MM.1S (cell line): ENCODE measurements around the gene APBB2.

ENCODE experiments used
- EZH2 ChIP-seq: fragments of 300-600 bp; sonication (generic); optimal IDR thresholded peaks from 2 replicates; pipeline ENCODE3; 2017; ENCODE audit warnings: low read depth, mild to moderate bottlenecking, antibody characterized with exemption, low read length, mixed read lengths
- TF ChIP-seq, protein P1 (sequence below): fragments of 300-600 bp; sonication (generic); IDR thresholded peaks from 2 replicates; pipeline ENCODE4 v1.5.1; 2016; ENCODE audit warnings: antibody characterized with exemption, low read length, mixed read lengths

DNA sequence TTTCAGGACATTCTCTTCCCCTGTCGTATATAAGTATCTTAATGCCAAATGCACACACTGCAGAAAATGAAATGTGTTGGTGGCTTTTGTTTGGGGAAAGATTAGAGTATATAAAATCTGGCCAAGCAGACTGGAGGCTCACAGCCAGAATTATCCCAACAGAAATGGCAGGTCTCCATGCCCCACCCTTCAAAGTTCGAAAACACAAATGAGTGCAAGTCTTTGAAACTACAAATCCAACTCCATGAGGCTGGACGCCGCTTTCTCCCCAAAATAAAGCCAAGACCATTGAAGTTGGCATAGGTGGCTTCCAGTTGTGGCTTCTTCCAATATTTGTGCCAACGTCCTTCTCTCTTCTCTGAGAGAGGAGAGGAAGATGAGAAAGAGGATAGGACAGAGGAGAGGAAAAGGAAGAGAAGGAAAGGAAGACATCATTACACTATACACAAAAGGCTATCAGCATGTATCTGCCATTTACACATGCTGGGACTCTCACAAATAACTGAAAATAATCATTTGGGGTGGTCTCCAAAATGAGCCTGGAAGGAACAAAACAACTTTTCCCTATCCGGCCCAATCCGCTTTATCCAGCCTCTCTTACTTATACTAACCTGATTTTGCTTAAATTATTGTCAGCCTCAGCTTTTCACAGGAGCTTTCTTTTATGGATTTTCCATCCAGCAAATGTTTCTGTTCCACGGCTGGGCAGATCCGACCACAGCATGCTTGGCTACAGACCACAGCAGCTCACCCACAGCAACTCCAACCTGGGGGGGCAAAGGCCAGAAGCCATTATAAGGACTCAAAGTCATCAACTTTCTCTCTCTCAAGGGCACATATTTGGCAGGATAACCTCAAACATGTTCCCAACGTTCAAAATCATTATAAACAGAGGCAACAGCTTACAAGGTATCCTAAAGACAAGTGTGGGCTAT, 71.7 kb downstream of the APBB2 start:
- TF ChIP-seq, protein P1, sequence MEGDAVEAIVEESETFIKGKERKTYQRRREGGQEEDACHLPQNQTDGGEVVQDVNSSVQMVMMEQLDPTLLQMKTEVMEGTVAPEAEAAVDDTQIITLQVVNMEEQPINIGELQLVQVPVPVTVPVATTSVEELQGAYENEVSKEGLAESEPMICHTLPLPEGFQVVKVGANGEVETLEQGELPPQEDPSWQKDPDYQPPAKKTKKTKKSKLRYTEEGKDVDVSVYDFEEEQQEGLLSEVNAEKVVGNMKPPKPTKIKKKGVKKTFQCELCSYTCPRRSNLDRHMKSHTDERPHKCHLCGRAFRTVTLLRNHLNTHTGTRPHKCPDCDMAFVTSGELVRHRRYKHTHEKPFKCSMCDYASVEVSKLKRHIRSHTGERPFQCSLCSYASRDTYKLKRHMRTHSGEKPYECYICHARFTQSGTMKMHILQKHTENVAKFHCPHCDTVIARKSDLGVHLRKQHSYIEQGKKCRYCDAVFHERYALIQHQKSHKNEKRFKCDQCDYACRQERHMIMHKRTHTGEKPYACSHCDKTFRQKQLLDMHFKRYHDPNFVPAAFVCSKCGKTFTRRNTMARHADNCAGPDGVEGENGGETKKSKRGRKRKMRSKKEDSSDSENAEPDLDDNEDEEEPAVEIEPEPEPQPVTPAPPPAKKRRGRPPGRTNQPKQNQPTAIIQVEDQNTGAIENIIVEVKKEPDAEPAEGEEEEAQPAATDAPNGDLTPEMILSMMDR, result no peak
- TF ChIP-seq EZH2, result no peak
